NCI-H2029 (cell line): ENCODE results near the gene PTPRM.

ENCODE experiments used
- DNase-seq: peaks from one replicate; lab custom pipeline; 2025; lab: John Stamatoyannopoulos, UW

PTPRM gene

DNA sequence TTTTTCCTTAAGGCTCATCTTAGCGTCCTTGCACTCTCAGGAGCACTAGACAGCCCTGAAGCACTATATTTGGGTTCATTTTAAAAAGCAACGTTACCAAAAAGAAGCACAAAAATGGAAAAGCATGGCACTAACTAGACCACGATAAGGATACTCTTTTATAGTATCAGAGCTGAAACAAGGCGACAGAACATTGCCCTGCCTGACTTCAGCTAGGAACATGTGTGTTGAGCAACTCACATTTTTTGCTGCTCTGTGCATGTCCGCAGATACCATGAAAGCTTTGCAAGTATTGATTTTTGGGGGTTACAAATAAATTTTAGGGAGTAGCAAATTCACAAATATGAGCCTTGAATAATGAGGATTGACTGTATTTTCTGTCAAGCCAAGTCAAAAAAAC lies 332.0 kb downstream of the PTPRM start:
- no peak for DNase-seq

DNA sequence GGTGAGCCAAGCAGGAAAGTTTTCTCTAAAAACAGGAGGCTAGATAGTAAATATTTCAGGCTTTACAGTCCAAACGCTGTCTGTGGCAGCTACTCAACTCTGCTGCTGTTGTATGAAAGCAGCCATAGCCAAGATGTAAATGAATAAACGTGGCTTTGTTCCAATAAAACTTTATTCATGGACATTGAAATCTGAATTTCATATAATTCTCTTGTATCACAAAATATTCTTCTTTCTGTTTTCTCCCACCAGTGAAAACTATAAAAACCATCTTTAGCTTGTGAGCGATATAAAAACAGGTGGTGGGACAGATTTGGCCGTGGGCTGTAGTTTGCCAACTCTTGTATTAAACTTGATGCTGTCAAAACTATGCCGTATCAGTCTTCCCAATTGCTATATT lies 333.0 kb downstream of the PTPRM start:
- DNase-seq = no peak

GRCh38 chr18:7901657-7902056 lies 334.5 kb downstream of the PTPRM start:
- no peak for DNase-seq

DNA sequence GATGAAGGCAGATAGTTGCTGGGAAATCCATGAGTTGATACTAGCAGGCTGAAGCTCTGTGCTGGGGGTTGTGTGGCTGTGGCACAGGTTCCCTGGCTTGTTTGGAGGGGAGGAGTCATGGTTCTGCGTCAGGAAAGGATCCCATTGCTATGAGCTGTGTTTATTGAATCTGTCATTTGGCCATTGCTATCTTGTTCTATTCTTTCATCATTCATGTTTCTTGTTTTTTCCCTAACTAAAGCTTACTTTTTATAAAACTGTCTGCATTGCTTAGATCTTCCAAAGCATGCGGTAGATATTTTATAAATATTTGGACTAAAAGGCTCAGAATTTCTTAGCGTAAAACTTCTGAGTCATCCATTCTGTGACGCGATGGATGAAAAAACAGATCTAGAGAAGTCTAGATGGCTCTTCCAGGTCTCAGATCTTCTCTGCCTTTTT lies 335.3 kb downstream of the PTPRM start:
- DNase-seq = no peak

GRCh38 chr18:7904529-7904928 lies 337.4 kb downstream of the PTPRM start:
- DNase-seq = no peak

DNA sequence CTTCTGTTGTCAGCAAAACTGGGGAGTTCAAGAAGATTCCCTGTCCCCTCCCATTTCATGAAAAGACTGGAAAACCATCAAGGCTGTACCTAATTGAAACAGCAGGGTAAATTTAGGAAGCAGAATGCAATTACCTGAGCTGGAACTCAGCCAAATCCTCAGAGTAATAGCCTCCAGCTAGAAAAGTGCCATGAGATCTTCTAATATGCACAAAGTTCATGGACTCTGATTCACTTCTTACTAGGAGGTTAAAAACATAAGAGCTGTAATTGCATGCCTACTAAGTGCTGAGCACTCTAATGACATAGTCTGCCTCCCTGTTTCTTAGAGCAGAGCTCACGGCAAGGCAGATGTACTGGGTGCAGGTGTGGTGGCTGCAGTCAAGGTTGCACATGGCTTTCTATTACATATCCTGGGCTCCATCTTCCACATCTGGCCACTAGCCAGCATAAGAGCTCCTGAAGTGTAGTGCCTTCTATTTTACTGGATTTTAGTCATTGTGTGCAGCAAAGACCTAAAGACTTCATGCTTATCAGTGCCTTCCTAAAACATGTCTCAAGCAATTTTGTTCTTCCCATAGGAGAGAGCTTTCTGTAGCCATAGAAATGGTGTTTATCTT lies 341.7 kb downstream of the PTPRM start:
- DNase-seq = no peak

DNA sequence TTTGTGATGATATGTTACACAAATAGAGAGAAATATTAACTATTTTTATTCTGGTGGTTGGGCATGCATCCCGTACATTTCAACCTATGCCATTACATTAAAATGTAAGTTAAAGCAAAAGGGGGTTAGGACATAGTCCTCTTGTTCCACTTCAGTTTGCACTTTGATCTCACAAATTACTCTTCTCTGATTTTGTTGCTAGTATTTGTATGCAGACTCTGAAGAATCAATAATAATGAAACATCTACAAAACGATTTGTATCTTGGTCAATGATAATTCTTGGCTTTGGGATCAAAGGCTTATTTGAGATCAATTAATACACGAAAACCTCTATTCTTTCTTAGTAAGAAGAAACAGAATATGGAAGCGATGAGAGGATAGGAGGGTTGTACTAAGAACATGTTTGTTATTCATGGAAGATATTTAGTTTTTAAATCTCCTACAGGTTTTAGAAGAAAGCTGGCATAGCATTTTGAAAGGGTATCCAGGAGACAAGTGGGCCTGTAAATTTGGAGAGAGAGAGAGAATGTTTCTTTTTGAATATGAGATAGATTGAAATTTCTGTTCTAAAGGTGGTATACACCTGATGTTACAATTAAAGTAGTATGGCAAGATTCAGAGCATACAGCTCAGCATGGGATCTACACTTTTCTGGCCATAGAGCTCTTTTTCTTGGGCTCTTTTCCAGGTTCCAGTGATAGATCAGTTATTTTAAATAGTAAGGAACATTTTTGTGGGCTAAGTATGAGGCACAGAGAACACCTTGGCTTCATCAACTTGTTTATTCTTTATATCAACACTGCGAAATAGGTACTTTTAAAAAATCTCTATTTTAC lies 347.9 kb downstream of the PTPRM start:
- no peak for DNase-seq

GRCh38 chr18:7918701-7919100 lies 351.6 kb downstream of the PTPRM start:
- no peak for DNase-seq

DNA sequence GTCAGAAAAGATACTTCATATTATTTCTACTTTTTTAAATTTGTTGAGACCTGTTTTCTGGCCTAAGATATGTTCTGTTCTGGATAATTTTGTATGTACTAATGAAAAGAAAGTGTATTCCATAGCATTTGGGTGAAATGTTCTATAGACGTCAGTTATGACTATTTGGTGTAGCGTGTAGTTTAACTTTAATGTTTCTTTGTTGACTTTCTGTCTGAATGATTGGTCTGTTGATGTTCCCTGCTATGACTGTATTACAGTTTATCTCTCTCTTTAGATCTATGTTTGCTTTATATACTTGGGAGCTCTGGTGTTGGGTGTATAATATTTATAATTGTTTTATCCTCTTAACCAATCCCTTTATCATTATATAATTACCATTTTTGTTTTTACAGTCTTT lies 352.4 kb downstream of the PTPRM start:
- no peak for DNase-seq

- no peak for DNase-seq
These were observed 354.9 kb downstream of the PTPRM start for GRCh38 chr18:7921938-7922587.

DNA sequence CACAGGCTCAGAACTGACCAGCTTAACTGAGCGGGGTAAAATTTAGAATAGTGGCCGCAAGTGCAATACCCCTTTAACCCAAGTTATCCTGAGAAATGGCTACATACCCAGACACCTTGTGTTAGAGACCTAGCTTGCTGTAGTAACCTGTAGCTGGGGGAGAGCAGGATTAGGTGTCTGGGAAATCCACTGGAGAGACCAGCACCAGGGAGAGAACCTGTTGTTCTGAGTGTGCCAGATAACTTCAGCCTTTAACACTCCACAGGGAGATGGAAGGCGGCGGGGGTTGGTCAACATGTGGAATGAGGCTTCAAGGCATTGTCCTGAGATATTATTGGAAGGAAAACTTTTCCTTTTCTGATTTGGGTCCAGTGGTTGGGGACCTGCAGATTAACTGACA lies 356.0 kb downstream of the PTPRM start:
- no peak for DNase-seq

DNA sequence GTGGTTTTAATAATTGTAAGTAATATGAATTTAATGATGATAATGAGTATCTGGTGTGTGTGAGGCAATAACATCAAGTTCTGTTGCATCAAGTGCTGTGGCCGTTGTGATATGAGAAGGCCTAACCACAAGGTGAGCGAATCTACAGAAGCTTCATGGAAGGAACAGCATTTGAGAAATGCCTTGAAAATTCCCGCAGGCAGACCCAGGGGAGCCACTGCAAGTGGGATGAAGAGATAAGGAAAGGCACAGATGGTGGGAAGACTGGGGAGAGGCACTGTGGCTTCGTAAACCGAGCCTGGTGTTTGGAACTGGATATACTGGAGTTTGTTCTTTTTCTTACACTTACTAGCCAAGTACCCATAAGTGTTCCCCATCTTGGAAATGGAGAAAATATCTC lies 357.5 kb downstream of the PTPRM start:
- DNase-seq = no peak

DNA sequence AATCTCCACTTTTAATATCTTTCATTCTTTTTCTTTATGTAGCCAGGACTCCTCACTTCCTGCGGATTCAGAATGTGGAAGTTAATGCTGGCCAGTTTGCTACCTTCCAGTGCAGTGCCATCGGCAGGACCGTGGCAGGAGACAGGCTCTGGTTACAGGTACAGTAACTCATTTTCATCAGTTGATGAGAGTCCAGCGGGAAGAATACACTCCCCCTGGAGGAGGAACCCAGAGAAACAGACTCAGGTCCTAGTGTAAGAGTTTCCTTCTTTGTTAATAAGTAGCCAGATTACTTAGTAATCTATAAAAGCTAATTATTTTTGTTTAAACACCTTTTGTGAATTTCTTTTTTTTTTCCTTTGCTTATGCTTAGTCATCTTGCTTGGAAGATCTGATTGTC lies 359.4 kb downstream of the PTPRM start:
- DNase-seq = no peak

DNA sequence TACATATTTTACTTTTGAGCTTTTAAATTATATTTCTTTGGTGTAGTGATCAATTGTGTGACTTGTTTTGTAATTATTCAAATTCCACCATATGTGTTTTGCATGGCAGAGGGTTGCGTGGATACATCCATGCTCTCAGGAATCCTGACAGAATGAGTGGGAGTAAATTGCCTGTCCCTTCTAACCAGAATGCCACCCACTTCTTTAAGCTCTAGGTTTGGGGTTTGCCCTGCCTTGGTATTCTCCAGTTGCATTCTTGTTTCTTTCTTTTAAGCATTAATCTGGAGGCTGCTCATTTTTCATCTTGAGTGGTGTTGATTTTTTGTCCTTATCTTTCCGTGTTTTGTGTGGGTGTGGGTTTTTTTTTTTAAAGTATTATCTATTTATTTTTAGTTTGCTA lies 360.0 kb downstream of the PTPRM start:
- no peak for DNase-seq

DNA sequence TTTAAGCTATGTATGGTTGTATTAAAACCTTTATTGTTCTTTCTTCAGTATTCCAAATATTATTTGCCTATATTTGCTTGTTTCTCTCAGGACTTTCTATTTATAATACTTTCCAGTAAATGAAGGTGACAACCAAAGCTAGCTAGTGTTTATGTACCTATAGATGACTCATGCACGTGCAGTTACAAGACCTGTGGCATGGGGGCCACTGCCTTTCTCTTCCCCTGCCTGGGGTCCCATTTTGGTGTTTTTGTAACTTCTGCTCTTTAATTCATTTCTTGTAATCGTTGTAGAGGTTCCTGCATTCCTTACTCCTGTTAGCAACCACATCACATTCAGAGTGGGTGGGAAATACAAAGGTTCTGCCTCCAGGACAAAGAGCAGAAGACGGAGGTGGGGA lies 364.6 kb downstream of the PTPRM start:
- no peak for DNase-seq

- no peak for DNase-seq
These were observed 370.2 kb downstream of the PTPRM start for GRCh38 chr18:7937268-7937667.

- DNase-seq = no peak
These were observed 372.4 kb downstream of the PTPRM start for GRCh38 chr18:7939521-7939920.

GRCh38 chr18:7940379-7940778 lies 373.3 kb downstream of the PTPRM start:
- DNase-seq = no peak

DNA sequence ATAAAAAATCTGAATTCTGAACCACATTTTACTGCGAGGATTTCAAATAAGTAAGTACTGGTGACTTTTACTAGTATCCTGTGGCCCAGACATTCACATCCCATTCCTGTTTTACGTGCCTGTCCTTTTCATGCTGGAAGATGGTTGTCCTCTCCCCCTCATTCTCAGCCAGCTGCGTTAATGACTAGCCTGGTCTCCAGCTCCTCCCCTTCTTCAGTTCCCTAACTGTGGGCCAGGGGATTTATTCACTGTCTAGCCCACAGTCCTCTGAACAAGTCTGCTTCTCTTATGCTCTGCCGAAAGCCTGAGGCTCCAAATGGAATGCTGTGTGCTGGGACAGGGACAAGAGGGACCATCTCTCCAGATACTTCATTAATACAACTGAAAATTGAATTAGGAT lies 373.9 kb downstream of the PTPRM start:
- no peak for DNase-seq

DNA sequence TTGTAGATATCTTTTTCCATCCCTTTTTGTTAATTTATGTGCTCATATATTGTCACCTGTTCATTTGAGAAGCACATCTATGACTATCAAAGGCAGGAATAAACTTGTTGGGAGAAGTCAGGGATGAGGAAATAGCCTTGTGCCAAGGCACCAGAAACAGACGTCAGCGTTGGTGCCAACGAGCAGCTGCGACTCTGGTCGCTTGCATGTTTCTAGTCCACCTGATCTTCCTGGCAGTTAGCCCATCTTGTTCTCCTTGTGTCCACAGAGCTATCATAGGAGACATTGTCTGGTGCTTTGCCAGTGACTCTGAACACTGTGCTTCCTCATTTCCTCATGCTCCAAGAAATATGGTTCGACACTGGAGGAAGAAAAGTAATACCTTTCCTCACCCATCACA lies 374.4 kb downstream of the PTPRM start:
- DNase-seq = peak; percentile 97

GRCh38 chr18:7945882-7946281 lies 378.8 kb downstream of the PTPRM start:
- no peak for DNase-seq

- DNase-seq = no peak
These were observed 379.7 kb downstream of the PTPRM start for GRCh38 chr18:7946734-7947377.
